ENCODE results near the gene OPN4.

The OPN4 gene

DNA sequence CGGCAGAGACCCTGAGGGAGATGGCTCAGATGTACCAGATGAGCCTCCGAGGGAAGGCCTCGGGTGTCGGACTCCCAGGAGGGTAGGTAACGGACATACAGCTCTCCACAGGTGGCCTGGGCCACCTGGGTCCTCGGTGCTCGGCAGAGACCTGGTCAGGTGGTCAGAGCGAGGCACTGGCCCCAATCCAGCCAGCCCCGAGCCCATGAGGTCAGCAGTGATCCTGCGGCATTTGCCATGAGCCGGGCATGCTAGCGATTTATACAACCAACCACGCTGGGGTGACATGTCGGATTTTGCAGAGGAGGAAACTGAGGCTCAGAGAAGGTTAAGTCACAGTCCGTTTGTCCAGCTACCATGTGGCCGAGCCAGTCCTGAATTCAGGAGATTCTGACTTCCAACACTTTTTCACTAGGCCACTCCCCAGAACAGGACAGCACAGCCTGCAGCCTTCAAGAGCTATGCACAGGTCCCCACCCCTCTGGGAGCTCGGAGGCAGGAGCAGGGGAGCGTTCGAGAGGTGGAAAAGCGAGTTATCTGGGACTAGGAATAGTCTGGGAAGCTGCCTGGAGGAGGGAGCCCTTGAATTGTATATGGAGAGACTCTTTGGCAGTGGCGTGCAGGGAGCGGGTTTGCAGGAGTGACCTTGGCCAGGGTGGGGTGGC is 27.5 kb downstream of the OPN4 start:
- DNase-seq = no peak

DNA sequence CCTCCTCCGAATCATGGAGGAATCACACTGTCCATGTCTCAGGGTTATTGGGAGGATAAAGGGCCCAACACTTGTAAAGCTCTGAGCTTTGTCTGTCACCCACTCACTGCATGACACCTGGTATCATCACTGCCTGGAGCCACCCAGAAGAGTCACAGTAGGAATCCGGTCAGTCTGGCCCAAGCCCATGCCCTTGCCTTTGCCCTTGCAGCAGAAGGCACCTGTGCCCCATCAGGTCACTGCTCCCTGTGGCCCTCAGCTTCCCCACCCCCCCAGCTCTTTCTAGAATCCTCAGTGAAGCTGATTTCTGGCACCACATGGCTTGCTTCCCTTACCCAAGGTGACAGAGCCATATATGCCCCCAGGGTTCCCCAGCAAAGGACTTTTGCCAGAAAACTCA is 28.3 kb downstream of the OPN4 start:
- no peak for DNase-seq

DNA sequence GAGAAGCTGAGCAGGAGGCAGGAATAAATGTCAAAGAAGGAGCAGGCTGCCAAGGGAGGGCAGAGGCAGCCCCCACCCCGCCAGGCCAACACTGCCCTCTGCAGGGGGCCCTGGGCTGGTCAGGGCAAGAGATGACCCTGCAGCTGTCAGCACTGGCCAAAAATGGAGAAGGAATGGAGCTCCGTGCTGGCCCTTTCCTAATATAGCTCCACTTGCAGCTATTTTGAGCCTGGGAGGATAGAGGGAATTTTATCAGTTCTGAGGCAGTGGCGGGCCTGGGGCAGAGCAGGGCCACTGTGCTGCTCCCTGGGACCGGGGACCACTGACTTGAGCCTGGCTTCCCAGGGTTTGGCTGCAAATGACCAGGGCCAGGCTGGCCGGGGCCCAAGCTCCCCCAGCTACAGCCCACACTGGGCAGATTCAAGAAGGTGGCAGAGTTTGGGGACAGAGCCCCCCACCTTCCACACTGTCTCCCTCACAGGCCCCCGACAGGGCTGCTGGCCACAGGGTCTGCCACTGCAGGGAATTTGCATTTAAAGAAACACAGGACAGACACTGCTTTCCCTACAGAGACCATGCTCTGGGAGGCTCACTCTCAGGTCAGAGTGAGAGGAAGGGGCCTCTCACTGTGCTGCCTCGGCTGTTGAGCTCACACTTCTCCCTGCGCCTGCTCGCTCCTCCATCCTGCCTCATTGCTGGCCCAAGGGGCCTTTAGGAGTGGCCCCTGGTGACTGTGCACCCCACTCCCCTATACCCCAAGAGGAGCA is 30.2 kb downstream of the OPN4 start:
- DNase-seq = no peak

DNA sequence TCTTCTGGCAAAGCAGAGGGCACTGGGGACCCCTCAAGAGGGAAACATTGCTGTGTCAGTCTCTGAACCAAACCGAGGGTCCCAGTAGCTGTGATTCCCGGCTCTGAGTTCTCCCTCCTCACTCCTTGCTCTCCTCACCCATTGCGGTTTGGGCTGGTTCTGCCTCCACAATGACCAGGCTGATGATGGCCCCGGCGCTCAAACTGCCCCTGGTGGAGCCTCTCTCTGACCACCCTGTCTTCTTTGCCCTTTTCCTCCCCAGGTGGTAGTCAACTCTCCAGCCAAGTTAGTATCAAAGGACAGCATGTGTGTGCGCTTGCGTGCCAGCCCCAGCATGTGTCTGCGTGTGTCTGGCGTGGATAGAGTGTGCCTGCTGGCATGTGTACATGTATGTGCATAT is 31.1 kb downstream of the OPN4 start:
- DNase-seq = no peak

DNA sequence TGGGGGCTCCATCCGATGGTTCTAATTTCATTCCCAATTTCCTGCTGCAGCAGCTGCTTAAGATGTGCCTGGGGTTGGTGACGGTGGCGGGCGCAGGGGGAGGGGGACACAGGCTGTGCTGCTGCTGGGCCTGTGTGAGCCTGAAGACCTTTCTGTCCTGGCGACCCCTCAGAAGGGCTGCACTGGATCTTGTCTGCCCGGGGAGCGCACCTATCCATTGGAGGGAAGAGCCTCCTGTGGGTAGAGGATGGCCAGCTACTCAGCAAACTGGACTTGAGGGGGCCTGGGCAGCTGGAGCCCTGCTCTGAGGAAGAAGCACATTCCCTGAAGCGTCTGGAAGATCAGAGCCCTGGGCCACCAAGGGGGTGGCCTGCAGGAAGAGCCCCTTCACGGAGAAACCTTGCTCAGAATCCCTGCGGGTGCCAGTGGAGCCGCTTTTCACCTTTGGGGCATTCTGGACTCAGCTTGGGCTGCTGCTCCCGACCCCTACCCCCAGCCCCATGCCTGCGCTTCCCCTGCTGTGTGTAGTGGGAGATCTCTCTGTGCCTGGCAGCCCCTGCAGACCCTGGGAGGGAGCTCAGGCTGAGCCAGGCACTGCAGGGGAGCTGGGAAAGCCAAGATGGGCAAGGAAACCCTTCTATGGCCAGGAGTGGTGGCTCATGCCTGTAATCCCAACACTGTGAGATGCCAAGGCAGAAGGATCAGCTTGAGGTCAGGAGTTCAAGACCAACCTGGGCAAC is 31.7 kb downstream of the OPN4 start:
- no peak for DNase-seq

DNA sequence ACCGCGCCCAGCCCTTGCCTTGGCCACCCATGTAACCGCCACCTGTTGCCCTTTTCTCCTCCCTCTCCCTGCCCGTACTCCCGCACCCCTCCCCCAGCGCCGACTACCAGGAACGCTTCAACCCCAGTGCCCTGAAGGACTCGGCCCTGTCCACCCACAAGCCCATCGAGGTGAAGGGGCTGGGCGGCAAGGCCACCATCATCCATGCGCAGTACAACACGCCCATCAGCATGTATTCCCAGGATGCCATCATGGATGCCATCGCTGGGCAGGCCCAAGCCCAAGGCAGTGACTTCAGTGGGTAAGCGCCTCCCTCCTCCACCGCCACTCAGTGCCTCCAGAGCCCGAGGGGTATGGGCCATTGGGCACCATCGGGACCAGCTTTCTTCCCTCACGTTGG is 32.6 kb downstream of the OPN4 start:
- DNase-seq = no peak

DNA sequence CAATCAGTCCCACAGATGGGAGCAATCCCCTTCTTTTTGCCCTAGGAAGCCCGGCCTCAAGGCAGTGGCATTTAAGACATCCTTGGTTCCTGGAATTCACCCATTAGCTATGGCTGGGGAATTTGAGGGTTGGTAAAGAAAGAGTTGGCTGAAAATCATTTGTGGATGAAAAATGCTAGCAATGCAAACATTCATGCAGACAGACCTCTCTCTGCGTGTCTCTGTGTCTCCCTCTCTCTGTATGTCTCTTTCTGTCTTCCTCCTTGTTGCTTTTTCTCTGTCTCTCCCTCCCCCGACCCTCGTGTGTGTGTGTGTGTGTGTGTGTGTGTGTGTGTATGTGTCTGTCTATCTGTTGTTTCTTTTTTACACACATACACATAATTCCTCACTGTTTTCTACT is 33.4 kb downstream of the OPN4 start:
- peak; percentile 56 for DNase-seq

DNA sequence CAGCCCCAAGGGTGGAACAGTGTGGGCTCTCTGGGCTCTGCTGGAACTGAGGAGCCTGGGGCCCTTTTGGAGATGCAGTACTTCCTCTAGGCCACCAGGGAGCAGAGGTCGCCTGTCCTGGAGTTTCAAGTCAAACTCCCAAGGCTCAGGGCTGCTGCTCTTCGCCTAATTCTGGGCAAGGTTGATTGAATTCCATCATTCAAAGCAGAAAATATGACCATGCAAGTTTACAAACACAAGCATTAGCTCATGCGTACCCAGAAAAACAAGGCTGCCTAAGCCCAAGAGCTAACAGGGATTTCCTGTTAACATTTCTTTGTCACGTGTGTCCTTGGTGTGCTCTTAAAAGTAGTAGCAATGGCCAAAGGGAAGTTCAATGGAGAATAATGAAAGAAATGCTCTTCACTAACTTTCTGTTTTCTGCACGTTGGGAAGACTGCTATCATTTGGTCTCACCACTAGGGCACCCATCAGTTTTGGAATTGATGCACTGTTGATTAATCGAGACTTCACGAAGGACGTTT is 34.1 kb downstream of the OPN4 start:
- DNase-seq = peak; percentile 33

DNA sequence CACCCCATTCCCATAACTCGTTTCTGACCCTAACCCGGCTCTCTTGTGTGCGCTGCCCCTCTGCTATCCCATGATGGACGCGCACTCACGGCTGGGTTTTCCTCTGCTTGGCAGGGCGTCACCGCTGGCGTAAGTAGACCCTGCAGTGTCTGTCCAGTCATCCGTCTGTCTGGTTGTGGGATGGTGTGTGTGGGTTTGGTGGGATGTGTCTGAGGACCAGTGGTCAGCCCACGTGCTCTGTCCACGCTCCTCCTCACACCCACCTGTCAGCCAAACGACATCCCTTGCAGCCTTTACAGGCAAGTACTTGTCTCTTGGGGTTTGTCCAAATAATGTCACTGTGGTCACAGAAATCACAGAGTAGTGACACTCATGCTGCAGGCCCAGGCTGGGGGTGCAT is 34.8 kb downstream of the OPN4 start:
- DNase-seq = no peak

DNA sequence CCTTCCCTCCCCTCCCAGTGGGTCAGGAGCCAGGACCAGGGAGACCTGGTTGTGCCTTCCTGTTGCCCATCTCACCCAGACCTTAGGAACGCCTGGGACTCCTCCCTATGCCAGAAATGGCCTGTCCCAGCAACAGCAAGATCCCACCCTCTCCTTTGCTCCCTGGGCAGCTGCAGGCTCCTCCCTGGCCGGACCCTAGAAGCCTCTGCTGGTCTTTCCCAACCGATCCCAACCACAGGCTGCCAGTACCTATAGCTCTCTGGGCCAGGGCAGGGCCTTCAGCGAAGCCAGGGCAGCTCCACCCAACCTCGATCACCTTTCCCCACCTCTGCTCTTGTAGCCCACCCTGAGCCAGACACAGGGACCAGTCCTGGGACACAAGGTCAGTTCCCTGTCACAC is 35.9 kb downstream of the OPN4 start:
- DNase-seq = no peak

DNA sequence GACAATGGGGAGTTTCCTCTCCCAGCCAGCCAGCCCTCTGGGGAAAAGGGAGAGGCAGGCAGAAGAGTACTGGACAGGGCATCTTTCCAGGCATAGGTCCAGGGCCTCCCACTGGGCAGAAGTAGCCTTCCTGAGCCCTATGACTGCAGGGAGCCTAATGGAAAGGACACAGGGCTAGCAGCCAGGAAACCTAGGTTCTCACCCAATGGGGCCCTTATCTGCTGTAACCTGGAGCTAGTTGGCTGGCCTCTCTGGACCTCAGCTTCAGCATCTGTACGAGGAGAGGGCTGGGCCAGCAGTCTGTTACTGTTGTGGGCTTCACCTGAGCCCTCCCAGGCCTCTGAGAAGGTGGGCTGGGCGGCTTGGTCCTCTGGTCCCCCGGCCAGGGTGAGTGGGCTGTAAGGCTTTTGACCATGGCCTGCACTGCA is 36.3 kb downstream of the OPN4 start:
- DNase-seq = no peak

DNA sequence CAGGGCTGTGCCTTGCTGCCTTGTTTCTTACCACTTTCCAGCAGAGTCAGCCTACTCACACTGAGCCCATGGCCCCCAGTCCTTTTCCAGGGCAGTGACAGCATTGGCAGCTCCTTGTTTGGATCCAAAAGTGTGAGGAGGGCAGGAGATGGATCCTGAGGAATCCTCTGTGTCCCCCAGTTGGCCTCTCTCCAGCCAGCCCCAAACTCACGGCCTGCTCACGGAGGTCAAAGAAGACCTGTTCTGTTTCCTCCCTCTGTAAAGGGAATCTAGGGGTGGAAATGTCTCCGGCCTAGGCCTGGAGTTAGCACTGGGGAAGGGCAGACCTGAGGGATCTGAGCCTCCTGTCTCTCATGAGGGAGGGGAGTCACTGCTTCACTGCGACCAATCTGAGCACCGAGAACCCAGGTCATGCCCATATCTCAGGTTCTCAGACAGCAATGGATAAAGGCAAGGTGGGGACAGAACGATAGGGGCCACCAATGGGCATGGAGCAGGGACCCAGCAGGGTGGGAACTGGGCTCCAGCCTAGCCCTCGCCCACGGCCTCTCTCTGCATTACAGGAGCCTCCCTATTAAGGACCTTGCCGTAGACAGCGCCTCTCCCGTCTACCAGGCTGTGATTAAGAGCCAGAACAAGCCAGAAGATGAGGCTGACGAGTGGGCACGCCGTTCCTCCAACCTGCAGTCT is 37.1 kb downstream of the OPN4 start:
- no peak for DNase-seq

DNA sequence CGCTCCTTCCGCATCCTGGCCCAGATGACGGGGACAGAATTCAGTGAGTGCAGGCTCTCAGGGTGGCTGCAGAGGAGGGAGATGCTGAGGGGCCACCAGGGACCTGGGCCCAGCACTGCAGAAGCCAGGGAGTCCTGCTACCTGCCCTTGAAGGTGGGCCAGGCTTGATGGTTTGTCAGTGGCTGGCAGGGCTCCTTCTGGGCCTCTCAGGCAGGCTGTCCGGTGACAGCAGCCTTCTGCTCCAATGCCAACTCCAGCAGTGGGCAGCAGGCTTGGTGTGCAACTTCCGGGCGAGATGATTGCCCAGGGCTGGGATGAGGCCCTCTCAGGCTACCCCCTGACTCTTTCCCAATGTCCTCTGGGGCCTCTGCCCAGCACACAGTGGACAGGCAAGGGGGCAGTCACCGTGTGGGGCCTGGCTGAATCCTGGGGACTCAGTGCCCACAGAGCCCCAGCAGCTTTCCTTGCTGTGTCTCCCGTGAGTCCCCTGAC is 37.7 kb downstream of the OPN4 start:
- no peak for DNase-seq

DNA sequence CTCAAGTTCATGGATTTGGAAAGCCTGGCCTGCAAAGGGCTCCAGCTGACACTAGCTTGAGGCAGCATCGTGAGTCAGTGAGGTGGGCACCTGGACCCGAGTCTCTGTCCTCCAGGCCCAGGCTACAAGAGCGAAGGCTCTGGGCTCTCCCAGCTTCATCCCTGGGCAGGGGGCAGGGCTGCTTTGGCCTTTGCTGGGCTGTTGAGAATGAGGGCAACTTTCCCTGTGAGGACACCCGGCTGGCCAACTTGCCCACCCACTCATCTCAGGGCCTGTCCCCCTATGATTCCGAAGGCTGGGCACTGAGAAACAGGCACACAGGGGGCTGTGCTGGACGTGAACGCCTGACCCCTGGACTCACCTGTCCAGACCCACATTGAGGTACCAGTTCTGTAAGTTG is 38.3 kb downstream of the OPN4 start:
- no peak for DNase-seq

DNA sequence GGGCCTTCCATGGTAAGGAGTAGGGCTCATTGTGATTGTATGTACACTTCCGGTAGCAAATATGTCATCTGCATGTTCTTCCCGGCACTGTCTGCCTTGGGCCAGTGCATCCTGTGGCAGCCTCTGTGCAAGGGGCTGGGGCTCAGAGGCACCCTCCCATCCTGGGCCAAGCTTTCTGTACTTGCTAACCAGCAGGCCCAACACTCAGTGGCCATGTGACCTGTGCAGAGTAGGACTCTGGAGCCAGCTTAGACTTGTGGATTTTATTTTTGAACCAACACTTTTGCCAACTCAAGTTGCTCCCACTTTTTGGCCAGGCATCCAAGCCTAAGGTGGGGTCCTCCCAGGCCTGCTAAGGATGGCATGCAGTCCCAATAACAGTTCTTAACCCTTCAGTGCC is 38.9 kb downstream of the OPN4 start:
- no peak for DNase-seq

DNA sequence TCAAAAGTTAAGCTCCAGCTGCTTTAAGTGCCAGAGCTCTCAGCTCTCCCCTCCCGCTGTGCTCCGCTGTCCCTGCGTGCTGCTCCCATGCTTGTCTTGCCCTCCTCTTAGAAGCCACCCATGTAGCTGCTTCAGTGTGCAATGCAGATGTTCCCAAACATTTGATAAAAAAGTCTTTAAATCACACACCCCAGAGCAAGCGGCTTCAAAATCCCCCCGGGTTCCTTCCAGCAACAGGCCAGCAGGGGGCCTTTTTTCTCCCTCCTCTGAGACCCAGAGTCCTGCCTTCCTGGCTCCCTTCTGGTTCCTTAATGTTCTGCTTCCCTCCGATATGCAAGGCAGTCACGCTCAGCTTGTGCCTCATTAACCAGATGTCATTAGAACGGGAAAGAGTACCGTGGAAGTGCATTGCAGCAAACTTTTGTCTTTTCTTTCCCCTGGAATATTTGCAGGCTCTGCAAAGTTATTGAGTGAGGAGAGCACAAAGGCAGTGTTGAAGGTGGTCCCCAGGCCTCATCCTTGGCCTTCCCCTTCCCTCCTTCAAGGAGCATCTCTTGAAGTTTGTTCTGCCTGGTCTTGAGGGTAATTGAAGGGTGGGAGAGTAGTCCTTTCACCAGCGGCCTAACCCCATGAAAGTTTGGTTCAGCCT is 39.5 kb downstream of the OPN4 start:
- no peak for DNase-seq

DNA sequence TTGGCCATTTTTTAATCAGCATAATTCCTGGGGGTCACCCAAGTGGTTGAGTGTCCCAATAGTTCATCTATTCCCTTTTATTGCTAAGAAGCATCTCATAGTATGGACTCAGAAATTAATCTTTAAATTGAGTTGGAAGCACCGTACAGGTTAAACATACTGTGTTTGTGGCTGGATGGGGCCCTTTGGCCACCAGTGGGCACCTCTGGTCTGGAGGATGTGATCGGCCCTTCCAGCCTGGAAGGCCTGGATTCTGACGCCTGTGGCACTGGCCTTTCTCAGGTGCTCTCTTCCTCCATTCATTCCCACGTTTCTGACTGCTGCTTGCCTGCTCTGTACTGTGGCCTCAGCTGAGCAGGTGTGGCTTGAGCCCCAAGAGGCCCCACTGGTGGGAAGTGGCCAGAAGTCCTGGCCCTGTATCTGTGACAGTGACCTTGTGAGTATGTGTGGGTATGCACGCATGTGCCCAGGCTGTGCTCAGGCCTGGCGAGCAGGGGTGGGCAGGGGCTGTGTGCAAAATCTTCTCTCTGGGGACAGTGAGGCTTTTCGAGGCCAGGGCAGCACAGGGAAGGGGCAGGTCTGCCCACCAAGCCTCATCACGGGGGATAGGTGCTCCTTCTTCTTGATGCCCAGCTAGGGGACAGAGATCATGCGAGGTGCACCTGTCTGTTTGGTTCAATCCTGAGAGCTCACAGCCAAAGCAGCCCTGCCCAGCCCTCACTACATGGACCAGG is 44.0 kb downstream of the OPN4 start:
- no peak for DNase-seq

DNA sequence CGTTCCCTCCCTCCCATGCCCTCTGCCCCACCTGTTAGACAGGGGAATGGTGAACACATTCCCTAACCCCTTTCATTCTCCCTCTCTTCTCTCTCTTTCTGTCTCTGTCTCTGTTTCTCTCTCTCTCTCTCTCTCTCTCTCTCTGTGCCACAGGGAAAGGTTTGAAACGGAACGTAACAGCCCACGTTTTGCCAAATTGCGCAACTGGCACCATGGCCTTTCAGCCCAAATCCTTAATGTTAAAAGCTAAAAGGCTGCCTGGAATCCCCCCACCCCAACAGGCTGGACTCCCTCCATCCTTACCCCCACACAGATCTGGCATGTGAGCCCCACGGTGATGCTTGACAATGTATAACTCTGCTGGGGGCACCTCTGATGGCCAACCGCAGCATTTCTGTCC is 44.8 kb downstream of the OPN4 start:
- no peak for DNase-seq

DNA sequence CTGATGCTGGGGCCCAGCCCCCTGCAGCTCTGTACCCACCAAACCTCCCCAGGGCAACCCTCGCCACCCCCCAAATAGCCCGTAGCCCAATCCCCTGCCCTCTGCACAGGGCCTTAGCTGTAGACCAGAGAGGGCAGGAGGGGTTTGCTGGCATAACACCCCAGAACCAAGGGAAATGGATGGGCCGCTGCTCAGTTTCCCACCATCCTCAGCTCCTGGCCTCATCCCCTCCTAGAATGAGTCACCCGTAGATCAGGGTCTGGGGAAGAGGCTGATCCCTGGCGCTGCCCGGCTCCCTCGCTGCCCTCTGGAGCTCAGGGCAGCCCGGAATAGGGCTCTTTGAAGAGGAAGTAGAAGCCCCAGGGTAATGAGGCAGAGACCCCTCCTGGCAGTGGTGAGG is 45.2 kb downstream of the OPN4 start:
- no peak for DNase-seq

DNA sequence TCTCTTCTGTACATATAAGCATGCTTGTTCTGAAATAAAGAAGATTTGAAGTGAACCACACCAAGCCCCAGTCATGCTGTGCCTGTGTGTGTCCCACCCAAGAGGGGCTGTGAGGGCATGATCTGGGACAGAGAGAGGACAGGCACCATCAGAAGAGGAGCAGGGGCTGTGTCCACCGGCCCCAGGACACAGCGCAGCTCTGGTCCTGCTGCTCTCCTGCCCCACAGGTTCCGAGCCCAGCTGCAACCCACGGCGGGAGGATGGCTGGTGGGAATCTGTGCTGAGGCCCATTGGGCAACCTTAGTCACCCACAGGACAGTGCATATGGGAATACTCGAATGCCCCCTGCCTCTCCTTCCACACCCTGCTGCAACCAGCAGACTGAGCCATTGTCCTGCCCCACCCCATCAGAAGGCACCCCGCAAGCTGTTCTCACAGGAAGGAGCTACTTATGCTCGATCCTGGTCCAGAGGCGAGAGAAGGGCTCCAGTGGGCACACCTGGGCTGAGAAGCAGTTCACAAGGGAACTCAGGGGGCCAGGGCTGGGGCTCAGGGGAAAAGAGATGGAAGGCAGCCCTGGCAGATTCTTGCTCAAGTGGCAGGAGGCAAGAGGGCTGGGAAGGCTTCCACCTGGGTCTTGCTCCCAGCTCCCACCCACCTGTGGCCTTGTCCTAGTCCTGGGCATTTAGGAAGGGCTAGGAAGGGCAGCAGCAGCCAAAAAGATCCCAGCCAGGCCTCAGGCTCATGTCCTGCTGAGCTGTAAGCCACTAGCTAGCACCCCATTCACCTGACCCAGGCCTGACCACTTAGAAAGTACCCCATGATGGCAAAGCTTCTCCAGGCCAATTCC is 45.9 kb downstream of the OPN4 start:
- DNase-seq = no peak

All from NCI-H226 (cell line).